Keratinocyte (primary cell): ENCODE results near the gene FBXL17. TPM values are rescaled to one million over a fixed set of nuclear protein-coding genes. Genes with fewer than 3 reads are reported as not detected.

Experiments used
- DNase-seq: peaks from one replicate; pipeline ENCODE4 v3.0.0-alpha.2; 2011; ENCODE audit warnings: low read depth, missing footprints, low spot score
- FAIRE-seq: peaks from 2 replicates; lab custom pipeline; 2011; peaks lifted over from hg19 to GRCh38; lab: Jason Lieb, UNC
- H2AFZ ChIP-seq: 2 replicates; pipeline ENCODE4 v1.6.0; 2012; ENCODE audit warnings: low read length, control low read depth, inconsistent platforms; ENCODE audit not compliant: control insufficient read depth
- H3K27ac ChIP-seq: 2 replicates; pipeline ENCODE4 v1.5.1; 2011; ENCODE audit warnings: low read length; ENCODE audit not compliant: control insufficient read depth, insufficient read depth
- H3K27me3 ChIP-seq: 3 replicates; pipeline ENCODE4 v1.6.0; 2011; ENCODE audit warnings: low read length; ENCODE audit not compliant: control insufficient read depth, insufficient read depth; ENCODE audit errors: extremely low read depth
- H3K36me3 ChIP-seq, 2 experiments: 2 replicates in 1 of 2; 3 replicates in 1 of 2; pipeline ENCODE4 v1.5.1; 2011; ENCODE audit warnings: low read length in 2 of 2, mild to moderate bottlenecking in 1 of 2; ENCODE audit not compliant: control insufficient read depth in 2 of 2, insufficient read depth in 2 of 2; ENCODE audit errors: extremely low read depth in 1 of 2
- H3K4me1 ChIP-seq: 3 replicates; pipeline ENCODE4 v1.5.1; 2011; ENCODE audit warnings: low read length; ENCODE audit not compliant: control insufficient read depth, insufficient read depth; ENCODE audit errors: extremely low read depth
- H3K4me2 ChIP-seq: 3 replicates; pipeline ENCODE4 v1.6.0; 2011; ENCODE audit warnings: low read depth, low read length; ENCODE audit not compliant: control insufficient read depth, insufficient read depth; ENCODE audit errors: extremely low read depth
- H3K4me3 ChIP-seq, 3 experiments: fragments of 200-600 bp in 1 of 3; sonication (generic) in 1 of 3; 2 replicates in 2 of 3; 3 replicates in 1 of 3; pipeline ENCODE4 v1.5.1; 2011 to 2016; ENCODE audit warnings: low read length in 3 of 3, mild to moderate bottlenecking in 3 of 3, control low read depth in 2 of 3, inconsistent platforms in 1 of 3, low read depth in 1 of 3, mixed read lengths in 1 of 3, mixed run types in 1 of 3, moderate library complexity in 1 of 3; ENCODE audit not compliant: control insufficient read depth in 2 of 3, insufficient read depth in 2 of 3; ENCODE audit errors: extremely low read depth in 1 of 3
- H3K79me2 ChIP-seq: 2 replicates; pipeline ENCODE4 v1.6.0; 2012; ENCODE audit warnings: low read length; ENCODE audit not compliant: control insufficient read depth, insufficient read depth
- H3K9ac ChIP-seq: 3 replicates; pipeline ENCODE4 v1.6.0; 2011; ENCODE audit warnings: low read length; ENCODE audit not compliant: control insufficient read depth, insufficient read depth; ENCODE audit errors: extremely low read depth
- H3K9me1 ChIP-seq: 3 replicates; pipeline ENCODE4 v1.6.0; 2011; ENCODE audit warnings: low read length; ENCODE audit not compliant: control insufficient read depth, insufficient read depth; ENCODE audit errors: extremely low read depth
- H3K9me3 ChIP-seq: 2 replicates; pipeline ENCODE4 v1.5.1; 2012; ENCODE audit warnings: low read depth, low read length; ENCODE audit not compliant: control insufficient read depth
- H4K20me1 ChIP-seq: 3 replicates; pipeline ENCODE4 v1.6.0; 2011; ENCODE audit warnings: low read length; ENCODE audit not compliant: control insufficient read depth, insufficient read depth; ENCODE audit errors: extremely low read depth
- CTCF ChIP-seq, 3 experiments: IDR thresholded peaks in 1 of 3; conservative IDR thresholded peaks in 1 of 3; optimal IDR thresholded peaks in 1 of 3; 2 replicates in 2 of 3; 3 replicates in 1 of 3; pipeline versions ENCODE3 to v1.5.1; 2011; ENCODE audit warnings: low read length in 3 of 3, mild to moderate bottlenecking in 3 of 3, moderate library complexity in 2 of 3, control low read depth in 1 of 3, inconsistent platforms in 1 of 3; ENCODE audit not compliant: insufficient read depth in 2 of 3; ENCODE audit errors: extremely low read depth in 1 of 3
- EZH2 ChIP-seq: IDR thresholded peaks from one replicate; pipeline ENCODE4 v1.6.1; 2012; ENCODE audit warnings: inconsistent platforms, mild to moderate bottlenecking, low read length, moderate library complexity
- dilution Hi-C: fragments of 300-500 bp; cut with MboI; formaldehyde crosslinking; loops from one replicate; pipeline ENCODE4 v1.7.0; 2020; ENCODE audit warnings: low sequenced_read_pairs; ENCODE audit not compliant: extremely low pct_ligation_motif_present
- polyA plus RNA-seq, 5 experiments: library from polyadenylated mRNA; depleted of rRNA in 3 of 5; stranded (reverse) in 3 of 5; stranded (forward) in 1 of 5; unstranded in 1 of 5; fragments of >200 nt; gene quantifications; 1 replicate in 1 of 5; 2 replicates in 3 of 5; 3 replicates in 1 of 5; pipeline versions ENCODE4 v1.2.1 to v1.2.3, GENCODE V29; 2011 to 2012; ENCODE audit warnings: missing spikeins in 2 of 5, low read depth in 1 of 5, low replicate concordance in 1 of 5

FBXL17 gene
- polyA plus RNA-seq, 1 donor (not counting 4 experiments of a cell fraction or from before 2014, with no cell fraction given), result 5.7 TPM

DNA sequence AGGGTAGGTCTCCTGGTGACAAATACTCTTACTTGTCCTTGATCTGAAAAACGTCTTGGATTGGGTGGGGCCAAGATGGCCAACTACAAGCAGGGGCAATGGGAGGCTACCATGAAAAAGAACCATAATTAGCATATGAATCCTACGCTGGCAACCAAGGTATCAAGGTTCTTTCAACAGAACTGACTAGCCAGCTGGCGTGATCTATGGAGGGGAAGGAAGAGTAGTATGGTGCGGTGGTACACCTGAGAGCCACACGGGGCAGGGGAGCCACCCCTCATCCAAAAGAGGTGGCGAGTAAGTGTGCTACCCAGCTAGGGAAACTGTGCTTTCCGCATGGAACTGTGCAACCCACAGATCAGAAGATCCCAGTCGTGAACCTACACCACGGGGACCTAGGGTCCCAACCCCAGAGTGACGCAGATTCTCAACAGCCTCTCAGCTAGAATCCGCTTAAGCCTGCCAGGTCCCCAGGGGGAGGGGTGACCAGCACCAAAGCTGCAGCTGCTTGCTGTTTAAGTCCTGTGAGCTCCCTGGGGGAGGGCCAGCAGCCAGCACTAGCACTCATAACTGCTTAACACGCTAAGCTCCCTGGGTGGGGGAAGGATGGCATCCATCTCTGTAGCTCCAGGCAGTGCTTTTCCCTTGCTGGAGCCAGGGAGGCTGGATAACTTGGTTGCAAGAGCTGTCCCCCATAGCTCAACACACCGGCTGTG is 334.8 kb downstream of the FBXL17 start:
- Histone ChIP-seq H3K9me3 (no peaks in the 10 kb centered on the region), H3K27me3 (no peaks in the 10 kb centered on the region)
- dilution Hi-C loops, result no loop called here

DNA sequence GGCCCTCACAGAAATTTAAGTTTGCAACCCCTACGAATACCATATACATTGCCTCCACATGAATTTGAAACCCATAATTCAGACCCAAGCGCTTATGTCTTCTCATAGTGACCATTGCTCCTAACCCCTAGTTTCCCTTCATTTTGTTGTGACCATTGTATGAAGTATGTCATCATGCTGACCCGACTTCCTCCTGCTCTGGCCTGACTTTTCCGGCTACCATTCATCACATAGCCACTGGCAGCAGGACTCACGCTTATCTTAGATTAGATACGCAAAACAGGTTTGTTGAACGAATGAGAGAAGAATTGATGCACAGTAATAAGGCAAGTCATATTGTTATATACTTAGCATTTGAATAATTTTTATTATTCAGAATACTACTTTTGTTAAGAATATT is 345.4 kb downstream of the FBXL17 start:
- DNase-seq (no peak), FAIRE-seq (no peak)
- H3K27me3 ChIP-seq, result no peaks in the 10 kb centered on the region
- H3K9me1 ChIP-seq, result no peaks in the 10 kb centered on the region
- no peaks in the 10 kb centered on the region for H3K9me3 ChIP-seq
- no peak overlapping the region for H3K9ac ChIP-seq
- H3K79me2 ChIP-seq, result no peaks in the 10 kb centered on the region
- no peaks in the 10 kb centered on the region for H3K36me3 ChIP-seq
- H3K4me1 ChIP-seq, result no peaks in the 10 kb centered on the region
- no peak overlapping the region for H3K4me2 ChIP-seq
- H2AFZ ChIP-seq, result no peak overlapping the region
- dilution Hi-C loops, result no loop called here
- H3K4me3 ChIP-seq, result no peak overlapping the region
- TF ChIP-seq CTCF (optimal IDR thresholded peaks at IDR 0.05 in 1 of 3, IDR thresholded peaks at IDR 0.05 in 1 of 3, conservative IDR thresholded peaks at IDR 0.05 in 1 of 3; ENCODE audit: extremely low read depth in 1 of 3, insufficient read depth in 2 of 3, low read length in 3 of 3), result no peak
- no peaks in the 10 kb centered on the region for H4K20me1 ChIP-seq
- no peak overlapping the region for H3K27ac ChIP-seq

More for the DNA sequence above, 334.8 kb downstream of the FBXL17 start:
- H3K9me1 ChIP-seq, result no peaks in the 10 kb centered on the region
- H3K9ac ChIP-seq, result no peak overlapping the region
- DNase-seq (no peak), FAIRE-seq (no peak)
- TF ChIP-seq CTCF (optimal IDR thresholded peaks at IDR 0.05 in 1 of 3, IDR thresholded peaks at IDR 0.05 in 1 of 3, conservative IDR thresholded peaks at IDR 0.05 in 1 of 3; ENCODE audit: extremely low read depth in 1 of 3, insufficient read depth in 2 of 3, low read length in 3 of 3), result no peak
- TF ChIP-seq EZH2, result no peak
- no peaks in the 10 kb centered on the region for H4K20me1 ChIP-seq
- no peak overlapping the region for H3K4me2 ChIP-seq
- no peaks in the 10 kb centered on the region for H3K79me2 ChIP-seq
- H3K4me3 ChIP-seq, result no peak overlapping the region
- no peaks in the 10 kb centered on the region for H3K4me1 ChIP-seq
- no peak overlapping the region for H3K27ac ChIP-seq
- no peak overlapping the region for H2AFZ ChIP-seq
- no peaks in the 10 kb centered on the region for H3K36me3 ChIP-seq
